GM18507 (cell line): ENCODE results near the gene NELFB.

ENCODE experiments used
- DNase-seq: peaks from one replicate; pipeline ENCODE4 v3.0.0; 2011; ENCODE audit warnings: low read depth; ENCODE audit not compliant: insufficient read length; ENCODE audit errors: extremely low spot score
- FAIRE-seq: peaks from 2 replicates; lab custom pipeline; 2011; peaks lifted over from hg19 to GRCh38; lab: Jason Lieb, UNC

NELFB gene

GRCh38 chr9:137254624-137255447 is at the start of gene NELFB:
NELFB (plus strand) TSS chr9:137255327.
- peak; percentile 91 for FAIRE-seq
- peak; percentile 100 for DNase-seq

GRCh38 chr9:137206602-137207001 is 48.5 kb upstream of the NELFB start:
- DNase-seq (no peak), FAIRE-seq (no peak)

- DNase-seq (no peak), FAIRE-seq (no peak)
Measured at GRCh38 chr9:137211532-137211931, 43.6 kb upstream of the NELFB start.

- FAIRE-seq (no peak), DNase-seq (no peak)
Measured at GRCh38 chr9:137212520-137212919, 42.6 kb upstream of the NELFB start.

GRCh38 chr9:137213160-137214060 is 41.7 kb upstream of the NELFB start:
- DNase-seq = no peak
- no peak for FAIRE-seq

- no peak for DNase-seq
- FAIRE-seq = no peak
Measured at GRCh38 chr9:137214620-137215019, 40.5 kb upstream of the NELFB start.

- DNase-seq (no peak), FAIRE-seq (no peak)
Measured at GRCh38 chr9:137215196-137215986, 39.7 kb upstream of the NELFB start.

- DNase-seq (no peak), FAIRE-seq (no peak)
Measured at GRCh38 chr9:137216188-137216965, 38.8 kb upstream of the NELFB start.

GRCh38 chr9:137217276-137218211 is 37.6 kb upstream of the NELFB start:
- DNase-seq (no peak), FAIRE-seq (no peak)

GRCh38 chr9:137218212-137218753 is 36.8 kb upstream of the NELFB start:
- no peak for DNase-seq
- FAIRE-seq = no peak

GRCh38 chr9:137218754-137219271 is 36.3 kb upstream of the NELFB start:
- FAIRE-seq (no peak), DNase-seq (no peak)

- FAIRE-seq (no peak), DNase-seq (no peak)
Measured at GRCh38 chr9:137219757-137220316, 35.3 kb upstream of the NELFB start.

GRCh38 chr9:137220317-137221094 is 34.6 kb upstream of the NELFB start:
- DNase-seq (no peak), FAIRE-seq (no peak)

- DNase-seq (no peak), FAIRE-seq (no peak)
Measured at GRCh38 chr9:137221095-137221505, 34.0 kb upstream of the NELFB start.

GRCh38 chr9:137221506-137222111 is 33.5 kb upstream of the NELFB start:
- FAIRE-seq = no peak
- no peak for DNase-seq
